ENCODE results near the gene KRT40.
"Not testable (repeated sequence)": the region's sequence is repeated elsewhere in the genome, so short reads cannot be mapped to it uniquely, and the experiment has no call there.

The KRT40 gene

GRCh38 chr17:40984226-40984625 is at the start of gene KRT40:
KRT40 (minus strand) TSS chr17:40984326; CDS start chr17:40984273, 53 bp downstream.
- DNase-seq (ENCODE audit: low read depth, low spot score), result no peak

DNA sequence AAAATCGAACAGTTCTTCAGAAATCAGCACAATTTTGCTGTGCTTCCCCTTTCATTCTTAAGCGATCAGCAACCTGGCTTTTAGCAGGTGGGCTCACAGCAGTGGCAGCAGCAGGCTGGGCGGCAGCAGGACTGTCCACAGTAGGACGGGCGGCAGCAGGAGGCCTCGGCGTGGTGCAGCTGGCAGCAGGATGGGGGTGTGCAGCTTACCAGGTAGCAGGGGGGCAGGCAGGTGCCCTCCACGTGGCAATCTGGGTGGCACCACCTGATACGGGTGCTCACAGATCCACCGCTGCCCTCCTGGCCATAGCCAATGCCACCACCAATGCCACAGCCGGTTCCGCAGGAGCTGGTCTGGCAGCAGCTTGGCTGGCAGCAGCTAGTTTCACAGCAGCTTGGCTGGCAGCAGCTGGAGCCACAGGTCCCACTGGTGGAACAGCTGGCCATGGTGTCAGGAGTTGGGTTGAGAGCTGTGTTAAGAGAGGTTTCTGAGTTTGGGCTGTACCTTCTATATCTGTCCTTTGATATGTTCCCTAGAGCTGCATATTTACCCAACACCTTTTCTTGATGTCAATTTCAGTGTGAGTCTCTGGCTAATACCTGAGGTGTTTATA is 45.6 kb upstream of the KRT40 start, which contains the start of gene KRTAP1-4:
TSS of gene KRTAP1-4 (minus strand) at position 563 of the 613 bp plus-strand sequence. CDS start at position 446, 117 bp downstream.
- no peak for DNase-seq (ENCODE audit: low read depth, low spot score)

DNA sequence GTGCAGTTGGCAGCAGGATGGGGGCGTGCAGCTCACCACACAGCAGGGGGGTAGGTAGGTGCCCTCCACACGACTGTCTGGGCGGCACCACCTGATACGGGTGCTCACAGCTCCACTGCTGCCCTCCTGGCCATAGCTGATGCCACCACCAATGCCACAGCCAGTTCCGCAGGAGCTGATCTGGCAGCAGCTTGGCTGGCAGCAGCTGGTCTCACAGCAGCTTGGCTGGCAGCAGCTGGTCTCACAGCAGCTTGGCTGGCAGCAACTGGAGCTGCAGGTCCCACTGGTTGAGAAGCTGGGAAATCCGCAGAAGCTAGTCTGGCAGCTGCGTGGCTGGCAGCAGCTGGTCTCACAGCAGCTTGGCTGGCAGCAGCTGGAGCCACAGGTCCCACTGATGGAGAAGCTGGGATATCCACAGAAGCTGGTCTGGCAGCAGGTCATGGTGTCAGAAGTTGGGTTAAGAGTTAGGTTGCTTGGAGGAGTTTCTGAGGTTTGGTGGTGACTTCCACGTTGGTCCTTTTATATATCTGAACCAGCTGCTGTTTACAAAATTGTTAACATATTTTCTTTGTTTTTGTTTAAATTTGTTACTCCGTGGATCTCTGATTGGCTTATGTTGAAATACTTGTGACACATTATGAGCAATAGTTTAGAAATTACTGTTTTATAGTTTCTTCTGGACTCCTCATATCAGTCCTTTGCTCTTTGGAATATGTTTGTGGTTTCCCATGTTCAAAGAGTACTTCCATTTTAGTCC is 42.8 kb upstream of the KRT40 start, which contains the start of gene KRTAP1-5:
TSS of gene KRTAP1-5 (minus strand) at position 494 of the 757 bp plus-strand sequence. CDS start at position 441, 53 bp downstream.
- no peak for DNase-seq (ENCODE audit: low read depth, low spot score)

DNA sequence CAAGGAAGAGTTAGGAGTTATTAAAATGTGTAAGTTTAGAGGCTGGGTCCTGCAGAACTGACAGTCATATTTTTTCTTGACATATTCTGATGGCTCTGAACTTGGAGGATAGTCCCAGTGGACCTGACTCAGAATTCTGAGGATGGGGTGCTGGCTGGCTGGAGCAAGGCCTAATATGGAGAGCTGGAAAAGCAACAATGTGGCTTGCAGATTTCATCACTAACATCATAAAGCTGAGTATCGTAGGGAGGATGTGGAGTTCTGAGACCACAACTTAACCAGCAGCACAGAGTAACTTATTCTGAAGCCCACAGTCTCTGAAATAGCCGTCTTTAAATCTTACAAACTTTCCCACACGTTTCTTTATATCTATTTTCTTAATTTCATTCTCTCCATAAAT is 40.6 kb upstream of the KRT40 start:
- DNase-seq (ENCODE audit: low read depth, low spot score), result no peak

- no peak for DNase-seq (ENCODE audit: low read depth, low spot score)
Measured at GRCh38 chr17:41020336-41020735, 36.2 kb upstream of the KRT40 start.

DNA sequence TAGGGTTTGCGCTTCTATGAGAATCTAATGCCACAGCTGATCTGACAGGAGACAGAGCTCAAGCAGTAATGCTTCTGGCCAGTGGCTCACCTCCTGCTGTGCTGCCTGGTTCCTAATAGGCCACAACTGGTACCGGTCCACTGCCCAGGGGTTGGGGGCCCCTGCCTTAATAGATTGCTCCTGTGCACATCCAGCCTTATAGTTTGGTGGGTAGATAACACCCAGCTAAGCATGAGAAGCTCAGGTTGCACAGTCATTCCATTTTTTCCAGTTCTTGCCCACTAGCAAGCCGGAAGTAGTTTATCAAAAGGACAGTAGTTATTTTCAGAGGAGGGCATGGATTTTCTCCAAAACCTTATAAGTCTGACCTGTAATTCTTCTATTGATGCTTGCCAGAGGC is 35.3 kb upstream of the KRT40 start:
- no peak for DNase-seq (ENCODE audit: low read depth, low spot score)

DNA sequence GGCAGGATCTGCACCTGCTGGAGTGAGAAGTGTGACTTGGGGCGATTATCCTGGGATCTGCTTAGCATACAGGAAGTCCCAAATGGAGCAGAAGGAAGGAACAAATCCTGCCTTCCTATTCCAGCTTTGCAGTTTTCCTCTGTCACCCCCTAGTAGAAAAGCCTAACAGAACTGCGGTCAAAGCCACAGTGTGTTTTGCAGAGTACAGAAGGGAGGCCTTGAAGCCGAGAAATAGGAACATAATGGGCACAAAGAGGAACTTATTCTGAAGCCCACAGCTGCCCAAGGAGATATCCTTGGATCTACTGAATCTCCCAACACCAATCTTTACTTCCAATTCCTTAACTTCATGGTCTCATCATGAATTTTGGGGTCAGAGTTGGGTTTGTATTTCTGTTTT is 34.4 kb upstream of the KRT40 start:
- no peak for DNase-seq (ENCODE audit: low read depth, low spot score)

DNA sequence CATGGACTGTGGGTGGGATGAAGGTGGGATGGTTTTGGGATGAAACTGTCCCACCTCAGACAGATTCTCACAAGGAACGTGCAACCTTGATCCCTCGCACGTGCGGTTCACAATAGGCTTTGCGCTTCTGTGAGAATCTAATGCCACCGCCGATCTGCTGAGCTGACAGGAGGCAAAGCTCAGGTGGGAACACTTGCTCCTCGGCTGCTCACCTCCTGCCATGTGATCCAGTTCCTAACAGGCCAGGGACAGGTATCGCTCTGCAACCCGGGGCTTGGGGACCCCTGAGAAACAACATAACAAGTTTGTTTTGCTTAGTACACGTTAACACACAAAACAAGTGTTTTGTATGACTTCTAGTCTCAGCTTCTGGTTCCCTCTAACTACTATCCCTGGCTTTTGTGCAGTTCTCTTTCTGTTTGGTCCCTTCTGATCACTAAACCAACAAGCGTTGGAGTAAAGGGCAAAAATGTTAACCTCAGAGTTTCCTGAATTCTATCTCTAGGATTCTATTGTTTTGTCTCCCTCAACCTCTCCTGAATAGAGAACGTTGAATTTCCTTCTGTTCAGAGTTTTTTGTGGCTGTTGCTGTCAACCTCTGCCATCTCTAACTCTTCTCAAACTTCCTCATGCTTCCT is 32.6 kb upstream of the KRT40 start:
- DNase-seq (ENCODE audit: low read depth, low spot score), result no peak

DNA sequence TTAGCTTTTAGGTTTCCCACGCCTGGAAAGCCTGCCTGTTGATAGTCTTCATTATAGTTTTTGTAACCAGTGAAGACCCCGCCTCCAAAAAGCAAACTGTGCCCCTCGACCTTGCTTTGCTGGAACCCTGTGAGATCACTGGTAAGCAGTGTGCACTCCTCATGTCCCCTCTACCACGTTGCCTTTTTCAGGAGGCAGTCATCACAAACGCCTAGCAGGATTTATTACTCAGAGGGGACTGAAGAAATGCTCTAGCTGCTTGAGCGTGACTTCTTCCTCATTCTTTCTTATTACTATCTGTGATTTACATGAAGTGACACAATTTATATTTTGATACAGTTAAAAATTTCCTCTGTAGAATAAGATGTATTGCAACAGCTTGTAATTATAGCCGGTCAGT is 31.3 kb upstream of the KRT40 start:
- DNase-seq (ENCODE audit: low read depth, low spot score), result no peak

GRCh38 chr17:41013606-41014005 is 29.5 kb upstream of the KRT40 start:
- DNase-seq (ENCODE audit: low read depth, low spot score), result no peak

- DNase-seq (ENCODE audit: low read depth, low spot score), result no peak
Measured at GRCh38 chr17:41013181-41013580, 29.1 kb upstream of the KRT40 start.

GRCh38 chr17:41012326-41013120 is 28.4 kb upstream of the KRT40 start:
- no peak for DNase-seq (ENCODE audit: low read depth, low spot score)

DNA sequence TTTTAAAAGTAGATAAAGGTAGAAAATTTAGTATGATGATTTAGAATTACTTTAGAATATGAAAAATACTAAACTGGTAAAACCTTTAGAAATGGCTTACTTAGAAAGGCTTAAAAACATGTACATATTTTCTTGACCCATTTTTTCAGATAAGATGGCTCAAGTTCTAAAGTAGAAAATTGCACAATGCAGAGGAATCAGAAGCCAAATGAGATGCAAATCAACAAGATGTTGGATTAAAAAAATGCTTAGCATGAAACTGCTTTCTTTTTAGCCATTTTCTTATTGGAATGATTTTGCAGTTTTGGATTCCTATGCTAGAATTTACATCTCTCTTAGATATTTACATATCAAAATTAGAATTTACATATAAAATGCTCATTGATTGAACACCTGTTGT is 26.3 kb upstream of the KRT40 start:
- no peak for DNase-seq (ENCODE audit: low read depth, low spot score)

GRCh38 chr17:41009936-41010335 is 25.8 kb upstream of the KRT40 start:
- no peak for DNase-seq (ENCODE audit: low read depth, low spot score)

DNA sequence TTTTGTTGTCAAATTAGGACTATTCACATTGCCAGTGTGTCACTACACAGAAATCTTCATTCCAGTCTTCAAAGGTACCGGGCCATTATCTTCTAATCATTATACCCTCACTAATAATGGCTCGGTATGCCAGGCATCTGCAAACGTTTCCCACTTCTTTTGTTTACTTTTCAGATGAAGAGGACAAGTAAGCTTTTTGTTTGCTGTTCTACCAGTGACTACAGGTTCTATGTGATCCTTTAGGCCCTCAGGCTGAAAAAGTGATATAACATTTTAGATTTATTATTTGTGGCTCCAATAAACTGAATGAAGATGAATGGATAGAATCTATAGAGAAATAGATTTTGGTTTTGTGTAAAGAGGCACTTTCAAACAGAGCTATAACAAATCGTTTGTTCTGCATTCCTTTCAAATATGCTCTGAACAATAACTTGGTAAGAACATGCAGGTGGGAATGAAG is 25.2 kb upstream of the KRT40 start:
- DNase-seq (ENCODE audit: low read depth, low spot score), result no peak

GRCh38 chr17:41008811-41009210 is 24.7 kb upstream of the KRT40 start, which contains the start of gene KRTAP3-1:
KRTAP3-1 (minus strand) TSS chr17:41009128; CDS start chr17:41009074, 54 bp downstream.
- DNase-seq (ENCODE audit: low read depth, low spot score), result no peak

DNA sequence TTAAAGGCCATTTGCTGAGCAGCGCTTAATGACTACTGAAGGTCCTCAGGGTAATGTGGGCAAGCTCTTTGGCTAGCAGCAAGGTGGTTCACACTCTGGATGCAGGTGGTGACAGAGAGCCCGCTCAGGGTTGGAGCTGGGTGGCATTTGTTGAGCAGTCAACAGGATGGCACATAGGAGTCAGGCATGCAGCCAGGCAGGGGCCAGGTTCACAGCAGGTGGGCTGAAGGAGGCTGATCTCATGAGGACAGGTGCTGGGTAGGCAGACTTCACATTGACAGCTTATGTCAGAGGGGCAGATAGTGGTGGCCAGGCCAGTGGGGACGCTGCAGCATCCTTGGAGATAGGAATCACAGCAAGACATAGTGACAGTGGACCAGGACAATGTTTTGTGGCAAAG is 20.3 kb upstream of the KRT40 start:
- DNase-seq (ENCODE audit: low read depth, low spot score), result no peak

GRCh38 chr17:41003926-41004325 is 19.8 kb upstream of the KRT40 start:
- no peak for DNase-seq (ENCODE audit: low read depth, low spot score)

DNA sequence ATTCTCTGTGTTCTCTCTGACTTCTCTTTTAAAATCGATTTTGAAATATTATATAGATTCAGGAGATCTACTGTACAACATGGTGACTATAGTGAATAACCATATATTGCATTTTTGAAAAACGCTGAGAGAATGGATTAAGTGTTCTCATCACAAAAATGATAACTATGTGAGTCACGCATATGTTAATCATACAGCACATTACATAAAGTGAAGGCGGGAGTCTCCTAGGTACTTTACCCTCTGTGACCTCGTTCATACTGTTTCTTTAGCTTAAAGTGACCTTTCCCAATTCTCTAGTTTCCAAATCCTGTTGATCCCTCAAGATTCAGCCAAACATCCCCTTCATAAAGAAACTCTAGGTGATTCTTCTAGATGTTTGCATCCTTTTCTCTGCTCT is 18.7 kb upstream of the KRT40 start:
- DNase-seq (ENCODE audit: low read depth, low spot score), result no peak

DNA sequence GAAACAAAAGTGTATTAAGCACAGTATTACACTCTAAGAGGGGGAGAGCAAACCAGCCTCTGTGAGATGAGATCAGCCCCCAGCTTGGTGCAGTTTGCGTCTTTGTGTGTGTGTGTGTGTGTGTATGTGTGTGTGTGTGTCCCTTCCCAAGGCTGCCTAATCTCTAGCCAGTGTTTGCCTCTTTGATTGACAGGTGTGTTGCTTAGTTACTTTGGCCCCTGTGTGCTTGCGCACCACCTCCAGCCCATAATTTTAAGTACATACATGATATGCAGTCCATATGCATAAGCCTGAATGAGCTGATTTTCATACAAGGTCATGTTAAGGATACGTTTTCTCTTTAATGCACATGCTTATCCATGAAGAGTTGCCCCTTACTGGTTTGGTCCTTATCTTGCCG is 17.7 kb upstream of the KRT40 start:
- DNase-seq (ENCODE audit: low read depth, low spot score), result no peak

DNA sequence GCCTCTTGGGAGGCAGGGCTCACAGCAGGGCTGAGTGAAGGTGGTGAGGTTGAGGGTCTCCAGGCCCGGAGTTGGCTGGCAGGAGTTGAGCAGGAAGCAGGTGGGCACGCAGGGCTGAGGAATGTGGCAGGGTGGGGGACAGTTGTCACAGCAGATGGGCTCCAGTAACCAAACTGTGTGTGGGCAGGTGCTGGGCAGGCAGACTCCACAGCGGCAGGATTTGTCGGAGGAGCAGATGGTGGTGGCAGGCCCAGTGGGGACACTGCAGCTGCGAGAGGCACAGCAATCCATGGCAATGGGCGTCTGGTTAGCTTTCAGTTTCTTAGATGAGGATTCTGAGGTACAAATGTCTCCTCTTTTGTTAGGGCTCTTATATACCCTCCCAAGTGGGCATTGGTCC is 15.4 kb upstream of the KRT40 start, which contains the start of gene KRTAP3-2:
TSS of gene KRTAP3-2 (minus strand) at position 344 of the 400 bp plus-strand sequence. CDS start at position 291, 53 bp downstream.
- DNase-seq (ENCODE audit: low read depth, low spot score), result not testable (repeated sequence)
